SK-N-DZ (cell line): ENCODE measurements around the gene IL1R1.

Experiments
- DNase-seq: peaks from one replicate; pipeline ENCODE4 v3.0.0-alpha.2; 2015; ENCODE audit warnings: low spot score

IL1R1 gene

GRCh38 chr2:102140377-102140776 lies 2.2 kb upstream of the IL1R1 start:
- no peak for DNase-seq

GRCh38 chr2:102141011-102141943 lies 1.3 kb upstream of the IL1R1 start:
- no peak for DNase-seq

- DNase-seq = no peak
These were observed 393 bp downstream of the IL1R1 start for GRCh38 chr2:102142829-102143449.

DNA sequence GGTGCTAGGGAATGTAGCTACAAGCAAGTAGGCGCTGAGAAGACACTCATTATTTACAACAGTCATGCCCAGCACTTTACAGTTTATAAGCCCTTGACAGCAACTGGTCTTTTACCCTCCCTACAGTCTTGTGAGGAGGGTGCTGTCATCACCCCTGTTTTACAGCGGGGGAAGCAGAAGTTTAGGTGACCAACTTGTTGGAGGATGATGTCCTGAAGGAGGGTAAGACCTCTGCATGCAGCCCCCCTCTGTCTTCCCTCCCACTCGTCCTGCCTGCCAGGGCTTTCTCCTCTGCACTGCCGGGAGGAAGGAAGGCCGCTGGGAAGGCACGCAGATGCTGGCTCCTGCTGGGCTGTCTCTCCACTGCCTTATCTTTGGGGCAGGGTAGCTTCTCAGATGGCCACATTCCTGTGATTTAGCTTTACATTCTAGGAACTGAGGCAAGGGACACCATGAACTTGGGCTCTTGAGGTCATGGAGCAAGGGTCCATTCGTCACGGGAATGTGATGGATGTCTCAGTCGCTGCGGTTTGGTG lies 972 bp downstream of the IL1R1 start:
- DNase-seq = no peak

- DNase-seq = no peak
These were observed 1.6 kb downstream of the IL1R1 start for GRCh38 chr2:102144128-102144527.

DNA sequence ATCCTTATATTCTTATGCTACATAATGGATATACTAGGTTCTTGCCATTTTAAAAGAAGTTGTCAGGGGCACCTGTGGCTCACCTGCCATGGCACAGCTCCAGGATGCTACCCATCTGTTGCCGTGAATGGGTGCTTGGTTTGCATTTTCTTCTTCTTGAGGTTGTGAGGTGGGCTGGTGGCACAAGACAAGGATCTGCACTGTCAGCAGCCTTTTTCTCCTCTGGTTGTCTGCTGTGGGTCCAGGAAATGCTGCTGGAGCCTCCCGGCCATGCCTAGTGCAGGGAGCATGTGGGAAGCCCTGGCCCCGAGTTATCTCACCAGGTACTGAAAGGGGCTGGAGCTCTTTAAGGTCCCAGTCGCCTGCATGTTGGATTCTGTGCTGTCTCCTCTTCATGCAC lies 2.6 kb downstream of the IL1R1 start:
- DNase-seq = no peak

GRCh38 chr2:102145934-102146333 lies 3.4 kb downstream of the IL1R1 start:
- no peak for DNase-seq

GRCh38 chr2:102147935-102148334 lies 5.4 kb downstream of the IL1R1 start:
- no peak for DNase-seq

GRCh38 chr2:102149243-102149642 lies 6.7 kb downstream of the IL1R1 start:
- no peak for DNase-seq

DNA sequence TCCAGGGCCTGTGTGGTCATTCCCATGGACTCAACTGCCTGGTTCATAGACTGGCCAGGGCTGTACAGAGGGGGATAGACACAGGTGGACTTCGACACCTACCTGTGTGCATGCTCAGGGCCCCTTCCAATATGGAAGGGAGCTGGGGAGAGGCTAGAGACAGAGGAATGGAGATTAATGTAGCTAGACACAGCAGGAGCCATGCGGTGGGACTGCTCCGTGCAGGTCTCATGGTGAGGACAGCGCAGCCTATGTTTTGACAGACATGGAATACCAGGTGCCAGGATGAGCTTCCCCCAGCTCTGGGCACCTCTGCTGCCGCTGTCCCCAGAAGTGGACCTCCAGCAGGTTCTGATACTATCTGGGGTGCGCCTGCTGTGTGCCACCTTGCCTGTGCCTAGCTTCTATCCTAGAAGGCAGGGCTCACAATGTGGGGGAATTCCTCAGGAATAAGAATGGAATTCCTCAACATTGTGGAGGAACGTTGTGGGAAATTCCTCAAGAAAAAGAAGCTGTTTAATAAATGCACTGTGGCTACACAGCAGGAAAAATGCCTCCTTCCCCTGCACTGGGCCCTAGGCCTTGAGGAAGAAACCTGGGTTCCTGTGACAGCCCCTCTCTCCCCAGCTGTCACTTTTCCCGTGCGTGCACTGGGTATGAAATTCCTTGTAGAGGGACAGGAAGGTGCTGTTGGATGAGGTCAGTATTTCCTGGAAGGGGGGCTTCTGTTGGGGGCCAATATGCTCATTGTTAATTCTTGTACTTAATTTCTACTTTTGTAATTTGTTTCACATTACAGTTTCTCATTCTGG lies 7.3 kb downstream of the IL1R1 start:
- no peak for DNase-seq

- DNase-seq = no peak
These were observed 11.8 kb downstream of the IL1R1 start for GRCh38 chr2:102154364-102154763.

- DNase-seq = no peak
These were observed 12.6 kb downstream of the IL1R1 start for GRCh38 chr2:102154946-102155702.

DNA sequence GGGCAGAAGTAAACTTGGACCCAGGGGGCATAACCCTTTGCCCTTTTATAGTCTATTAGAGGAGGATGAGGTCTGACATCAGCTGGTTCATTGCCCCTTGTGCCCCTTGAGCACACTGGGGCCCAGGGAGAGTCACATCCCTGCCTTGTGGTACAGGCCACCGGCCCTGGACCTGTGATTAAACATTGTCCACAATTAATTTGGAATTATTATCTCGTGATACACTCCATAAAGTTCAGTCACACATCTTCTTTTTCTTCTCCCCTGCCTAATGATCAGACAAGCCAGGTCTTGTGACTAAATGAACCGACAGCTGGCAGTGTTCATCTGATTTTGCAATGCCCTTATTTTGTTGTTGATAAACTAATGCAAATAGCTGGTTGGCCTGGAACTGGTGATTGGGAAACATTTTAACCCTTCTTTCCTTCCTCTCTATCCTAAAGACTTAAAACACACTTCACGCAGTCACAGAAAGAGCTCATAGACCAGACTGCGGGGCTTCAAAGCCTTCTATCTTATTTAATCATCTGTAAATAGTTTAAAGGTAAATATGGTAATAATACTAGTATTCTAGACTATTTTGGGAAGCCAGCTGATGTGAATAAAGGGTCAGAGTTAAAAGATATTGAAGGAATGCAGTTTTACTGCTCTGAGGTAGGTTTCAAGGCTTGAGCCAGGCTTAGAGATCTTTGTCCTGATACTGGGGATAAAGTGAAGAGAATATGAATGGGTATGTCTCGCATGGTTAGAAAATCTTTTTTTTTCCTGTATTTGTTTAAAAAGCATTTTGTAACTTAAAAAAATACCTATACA lies 13.4 kb downstream of the IL1R1 start:
- DNase-seq = no peak

DNA sequence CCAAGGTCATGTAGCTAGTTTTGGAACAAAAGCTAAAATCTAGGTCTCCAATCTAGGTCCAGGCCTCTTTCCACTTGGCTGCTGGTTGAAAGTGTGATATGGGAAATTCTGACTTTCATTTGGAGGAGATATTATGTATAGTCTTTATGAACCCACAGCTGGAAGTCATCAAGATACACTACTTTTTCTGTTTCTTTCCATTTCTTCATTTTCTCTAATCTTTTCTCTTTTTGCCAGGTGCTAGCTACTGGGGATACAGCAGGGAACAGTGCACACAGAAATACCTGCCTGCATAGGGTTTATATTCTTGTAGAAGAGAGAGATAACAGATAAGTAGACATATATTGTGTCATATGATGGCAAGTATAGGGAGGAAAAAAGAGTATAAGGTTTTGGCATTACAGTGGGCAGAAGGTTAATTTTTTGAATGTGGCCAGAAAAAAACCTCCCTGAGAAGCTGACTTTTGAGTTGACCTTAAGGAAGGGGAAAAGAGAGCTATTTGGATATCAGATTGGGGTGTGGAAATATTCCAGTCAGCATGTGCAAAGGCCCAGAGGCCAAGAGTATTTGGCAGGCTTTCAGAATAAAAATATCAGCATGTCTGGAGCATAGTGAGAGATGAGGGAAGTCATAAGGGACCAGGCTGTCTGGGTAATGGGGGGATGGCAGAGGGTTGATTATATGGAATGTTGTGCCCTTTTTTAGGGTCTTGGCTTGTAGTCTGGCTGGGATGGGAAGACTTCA lies 15.6 kb downstream of the IL1R1 start:
- no peak for DNase-seq

GRCh38 chr2:102159295-102159694 lies 16.7 kb downstream of the IL1R1 start:
- DNase-seq = no peak

GRCh38 chr2:102166189-102166845 lies 23.8 kb downstream of the IL1R1 start:
- no peak for DNase-seq

DNA sequence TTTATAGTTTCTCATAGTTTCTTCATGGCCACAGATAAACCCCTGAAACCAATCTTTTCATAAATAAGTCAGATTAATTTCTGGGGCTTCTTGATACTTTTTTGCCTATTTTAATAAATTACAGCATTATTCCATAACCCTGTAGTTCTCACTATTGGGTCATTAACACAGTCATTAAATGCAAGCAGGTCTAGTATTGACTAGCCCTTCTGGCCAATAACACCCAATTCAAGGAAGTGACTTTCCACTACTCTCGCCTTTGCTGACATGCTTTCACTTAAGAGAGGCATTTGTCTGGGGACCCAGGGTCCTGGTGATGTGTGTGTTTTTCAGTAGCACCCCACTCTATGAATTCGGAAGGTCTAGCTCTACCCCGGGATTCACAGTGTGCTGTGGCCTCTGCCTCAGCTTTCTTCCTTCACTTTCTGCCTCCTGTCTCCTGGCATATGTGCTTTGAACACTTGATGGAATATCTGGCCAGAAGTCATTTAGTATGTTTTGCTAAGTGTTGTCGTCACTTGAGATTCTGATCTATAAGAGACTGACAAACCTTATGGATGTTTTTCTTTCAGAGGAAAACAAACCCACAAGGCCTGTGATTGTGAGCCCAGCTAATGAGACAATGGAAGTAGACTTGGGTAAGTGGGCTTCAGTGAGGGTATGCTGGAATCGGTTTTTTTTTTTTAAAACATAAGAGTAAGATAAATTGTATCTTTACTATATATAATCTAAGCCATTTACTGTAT lies 25.7 kb downstream of the IL1R1 start:
- DNase-seq = no peak

DNA sequence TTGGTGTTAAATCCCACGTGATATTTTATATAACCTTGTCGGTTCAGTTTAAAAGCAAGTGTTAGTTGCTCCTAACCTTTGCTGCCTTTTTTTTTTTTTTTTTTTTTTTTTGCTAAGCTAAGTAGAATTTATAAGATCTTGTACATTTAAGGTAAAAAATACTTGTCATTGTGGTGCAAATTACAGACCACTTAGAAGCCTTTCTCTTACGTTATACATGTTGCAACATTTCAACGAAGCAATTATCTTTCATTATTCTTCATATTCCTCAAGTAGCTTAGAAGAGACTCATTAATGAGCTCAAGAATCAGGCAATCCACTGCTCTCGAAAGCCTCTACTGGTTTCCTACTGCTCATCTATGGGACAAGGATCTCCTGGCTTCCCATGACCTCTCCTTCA lies 29.4 kb downstream of the IL1R1 start:
- no peak for DNase-seq
